T1000 (cell line): ENCODE data around the gene GLIS1.

Experiments used
- DNase-seq: peaks from one replicate; lab custom pipeline; 2025; ENCODE audit warnings: mixed read lengths; lab: John Stamatoyannopoulos, UW

GLIS1 gene

DNA sequence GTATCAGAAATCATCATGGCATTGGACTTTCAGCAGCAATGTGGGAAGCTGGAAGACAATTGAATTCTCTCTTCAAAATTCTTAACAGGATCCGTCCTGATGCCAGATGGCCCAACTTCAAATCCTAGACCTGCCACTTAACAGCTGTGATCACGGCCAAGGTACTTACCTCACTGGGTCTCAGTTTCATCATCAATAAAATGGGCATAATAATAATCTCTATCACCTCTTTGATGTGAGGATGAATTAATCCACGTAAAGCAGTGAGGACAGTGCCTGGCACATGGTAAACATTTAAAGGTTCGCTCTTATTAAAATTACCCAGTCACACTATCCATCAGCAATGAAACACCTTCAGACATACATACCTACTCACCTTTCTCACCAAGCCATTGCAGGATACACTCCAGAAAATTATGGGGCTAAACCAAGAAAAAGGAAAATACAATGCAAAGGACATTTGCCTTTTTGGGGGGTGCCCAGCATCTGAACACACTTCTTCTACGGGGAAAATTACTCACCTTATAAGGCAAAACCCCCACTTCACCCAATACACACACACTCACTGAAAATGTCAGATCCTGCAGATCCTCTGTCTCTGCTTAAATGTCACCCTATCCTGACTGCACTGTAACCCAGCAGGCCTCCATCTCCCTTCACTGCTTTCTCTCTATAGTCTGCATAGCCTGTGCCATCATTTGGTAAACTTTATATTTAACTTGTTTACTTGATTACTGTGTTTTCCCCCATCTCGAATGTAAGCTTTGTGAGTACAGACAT, 21.7 kb downstream of the GLIS1 start:
- no peak for DNase-seq

DNA sequence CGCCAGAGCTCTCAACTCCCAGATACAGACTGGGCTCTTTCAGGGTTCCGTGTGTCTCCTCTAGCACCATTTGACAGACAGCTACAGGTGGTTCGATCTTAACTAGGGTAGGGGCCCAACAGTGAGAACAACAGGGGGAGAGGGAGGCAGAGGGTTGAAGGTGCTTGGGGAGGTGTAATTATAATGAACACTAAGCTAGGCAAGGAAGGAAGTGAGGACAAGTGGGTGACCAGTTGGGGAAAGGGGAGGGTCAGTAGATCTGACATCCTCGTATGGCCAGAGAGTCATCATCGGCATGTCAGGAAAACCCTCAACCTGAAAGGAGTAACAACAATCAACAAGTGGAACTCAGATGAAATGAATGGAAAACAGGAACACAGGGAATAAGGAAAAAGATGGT, 22.8 kb downstream of the GLIS1 start:
- DNase-seq = no peak

DNA sequence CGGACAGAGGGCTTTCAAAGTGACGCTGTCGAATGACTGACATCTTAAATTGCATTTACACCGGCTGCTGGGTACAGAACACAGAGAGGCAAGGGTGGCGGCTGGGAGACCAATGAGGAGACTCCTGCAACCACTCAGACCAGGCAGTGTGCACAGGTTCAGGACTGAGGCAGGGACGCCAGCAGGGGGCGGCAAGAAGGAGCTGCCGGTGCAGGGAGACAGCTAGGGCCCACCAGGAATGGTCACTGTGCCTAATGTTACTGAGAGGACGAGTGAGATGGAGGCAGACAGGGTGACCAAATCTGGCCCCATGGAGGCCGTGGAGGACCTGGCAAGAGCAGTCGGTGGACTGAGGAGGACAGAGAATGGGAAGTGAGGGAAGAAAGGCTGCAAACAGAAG, 23.5 kb downstream of the GLIS1 start:
- DNase-seq = no peak

DNA sequence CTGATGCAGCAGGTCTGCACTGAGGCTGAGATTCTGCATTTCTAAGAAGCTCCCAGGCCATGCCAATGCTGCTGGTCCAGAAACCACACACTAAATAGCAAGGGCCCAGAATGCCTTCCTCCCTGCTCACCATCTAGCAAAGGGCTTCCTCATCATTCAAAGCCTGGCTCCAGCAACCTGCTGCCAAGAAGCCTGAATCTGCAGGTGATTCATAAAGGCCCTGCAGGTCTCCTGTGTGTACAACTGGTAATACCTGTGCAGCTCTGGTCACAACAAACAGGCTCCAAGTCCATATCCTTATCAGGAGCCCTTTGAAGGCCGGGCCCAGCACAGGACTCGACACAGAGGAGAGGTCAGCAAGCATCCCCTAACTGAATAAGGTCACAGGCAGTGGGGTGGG, 26.7 kb downstream of the GLIS1 start:
- no peak for DNase-seq

DNA sequence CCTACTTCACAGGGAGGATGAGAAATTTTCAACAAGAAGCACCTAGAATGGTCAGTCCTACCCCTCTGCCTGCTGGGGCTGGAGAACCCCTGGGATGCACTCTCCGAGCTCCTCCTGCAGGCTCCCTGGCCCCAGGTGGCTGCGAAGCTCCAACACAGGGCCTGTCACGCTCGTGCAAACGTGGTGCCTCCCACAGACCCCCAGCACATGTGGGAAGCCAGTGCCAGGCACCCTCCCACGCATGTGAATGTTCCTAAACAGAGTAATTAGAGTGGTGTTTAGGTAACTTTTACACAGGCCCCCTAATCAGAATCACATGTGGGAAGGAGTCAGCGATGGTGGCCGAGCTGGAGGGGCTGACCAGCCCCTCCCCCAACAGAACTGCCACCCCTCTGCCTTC, 28.4 kb downstream of the GLIS1 start:
- no peak for DNase-seq

DNA sequence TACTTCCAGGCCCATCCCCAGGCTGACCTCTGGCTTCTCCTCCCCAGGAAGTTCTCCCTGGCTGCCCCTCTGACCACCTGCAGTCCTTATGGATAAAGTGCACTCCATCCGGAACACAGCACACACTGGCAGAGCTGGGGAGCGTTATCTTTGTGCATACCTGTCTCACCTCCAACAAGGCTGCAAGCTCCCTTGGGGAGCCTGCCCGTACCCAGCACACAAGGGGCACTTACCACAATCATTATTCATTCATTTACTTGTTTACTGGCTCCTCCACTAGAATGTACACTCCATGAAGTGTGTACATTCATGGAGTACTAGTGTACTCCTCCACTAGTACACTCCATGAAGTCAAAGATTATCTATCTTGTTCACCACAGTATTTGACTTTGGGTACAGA, 30.3 kb downstream of the GLIS1 start:
- no peak for DNase-seq

DNA sequence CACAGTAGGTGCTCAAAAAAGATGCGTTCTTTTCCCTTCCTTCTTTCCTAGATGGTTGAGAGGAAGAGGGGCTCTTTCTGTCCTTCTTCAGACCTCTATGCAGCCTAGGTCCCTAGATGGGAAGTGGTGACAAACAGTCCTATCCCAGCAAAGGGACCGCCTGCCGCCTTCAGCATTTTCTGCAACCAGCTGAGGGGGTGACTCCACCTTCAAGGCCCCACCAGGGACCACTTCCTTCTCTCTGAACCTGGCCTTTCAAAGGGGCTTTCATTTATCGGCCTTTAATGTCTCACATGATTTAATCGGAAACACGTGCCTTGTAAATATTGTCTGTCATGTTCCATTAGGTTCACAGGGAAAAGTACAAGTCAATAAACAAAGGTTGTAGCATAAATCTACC, 32.6 kb downstream of the GLIS1 start:
- DNase-seq = no peak

DNA sequence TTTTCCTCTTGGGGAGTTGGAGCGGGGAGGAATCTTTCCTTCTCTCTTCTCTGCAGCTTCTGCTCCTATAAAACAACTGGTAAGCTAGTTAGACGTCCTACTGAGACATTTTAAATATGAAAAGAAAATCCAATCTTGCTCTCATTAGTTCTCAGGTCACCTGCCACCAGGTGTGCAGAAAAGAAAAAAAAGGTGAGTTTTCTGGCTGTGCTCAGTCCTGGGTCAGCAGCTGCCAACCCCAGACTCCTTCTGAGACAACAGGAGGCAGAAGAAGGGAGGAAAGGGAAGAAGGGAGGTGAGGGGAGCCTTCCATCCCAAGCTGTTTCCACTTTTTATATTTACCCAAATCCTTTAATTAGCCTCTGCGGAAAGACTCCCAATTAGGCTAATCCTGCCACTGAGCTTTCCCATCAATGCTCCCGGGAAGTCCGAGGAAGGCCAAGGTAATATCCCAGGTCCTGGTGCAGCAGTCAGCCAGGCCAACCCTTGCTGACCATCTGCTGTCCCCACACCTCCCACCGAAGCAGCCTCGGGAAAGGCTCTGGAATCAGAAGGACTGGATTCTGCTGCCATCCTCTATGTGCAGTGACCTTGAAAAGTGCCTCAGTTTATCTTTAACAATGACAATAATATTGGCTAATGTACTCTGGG, 33.4 kb downstream of the GLIS1 start:
- DNase-seq = no peak

DNA sequence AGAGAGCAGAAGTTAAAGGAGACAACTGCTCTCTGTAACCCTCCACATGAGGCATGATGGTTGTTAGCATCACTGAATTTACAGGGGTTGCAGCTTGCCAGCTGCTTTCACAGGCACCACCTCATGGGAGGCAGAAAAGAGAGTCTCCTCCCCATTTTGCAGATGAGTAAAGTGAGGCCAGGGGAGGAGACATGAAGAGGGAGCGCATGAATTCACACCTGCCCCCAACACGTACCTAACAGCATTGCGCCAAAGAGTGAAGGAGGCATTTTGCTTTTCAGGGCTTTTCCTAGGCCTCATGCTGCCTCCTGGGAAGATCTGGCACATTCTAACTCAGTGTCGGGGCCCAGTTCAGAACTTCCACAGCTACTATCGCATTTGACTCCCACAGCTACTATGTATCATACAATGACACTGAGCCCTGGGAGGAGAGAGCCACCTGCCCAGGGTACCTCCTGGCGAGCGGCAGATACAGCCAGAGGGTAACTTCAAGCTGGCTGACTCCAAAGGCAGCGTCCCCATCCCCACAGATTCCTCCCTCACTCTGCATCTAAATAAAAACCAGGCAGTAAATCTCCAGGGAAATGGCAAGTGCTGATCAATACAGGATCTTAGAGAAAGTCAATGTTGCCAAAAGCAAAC, 34.0 kb downstream of the GLIS1 start:
- no peak for DNase-seq

DNA sequence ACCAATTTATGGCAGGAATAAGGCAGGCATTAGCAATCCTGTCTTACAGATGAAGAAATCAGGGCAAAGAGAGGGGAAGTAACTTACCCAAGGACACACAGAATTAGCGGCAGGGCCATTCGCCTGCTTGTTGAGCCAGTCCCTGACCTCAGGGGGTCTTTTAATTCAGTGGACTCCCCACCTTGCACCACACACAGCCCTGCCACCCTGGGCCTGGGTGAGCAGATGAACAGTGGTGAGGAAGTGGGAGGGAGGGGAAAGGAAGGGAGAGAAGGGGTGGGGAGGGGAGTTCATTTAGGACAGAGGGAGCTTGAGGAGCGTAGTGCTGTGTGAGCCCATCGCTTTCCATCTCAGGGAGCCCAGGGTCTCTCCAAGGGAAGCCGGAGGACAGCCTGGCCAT, 34.7 kb downstream of the GLIS1 start:
- no peak for DNase-seq

DNA sequence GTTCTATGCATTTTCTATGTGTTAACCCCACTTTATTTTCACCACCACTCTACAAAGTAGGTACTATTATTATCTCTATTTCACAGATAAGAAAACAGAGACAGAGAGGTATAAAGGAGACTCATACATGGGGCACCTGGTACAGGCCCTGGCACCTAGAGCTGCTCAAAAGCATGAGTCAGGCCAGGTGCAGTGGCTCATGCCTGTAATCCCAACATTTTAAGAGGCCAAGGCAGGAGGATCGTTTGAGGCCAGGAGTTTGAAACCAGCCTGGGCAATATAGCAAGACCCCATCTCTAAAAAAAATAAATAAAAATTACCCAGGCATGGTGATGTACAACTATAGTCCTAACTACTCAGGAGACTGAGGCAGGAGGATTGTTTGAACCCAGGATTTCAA, 35.8 kb downstream of the GLIS1 start:
- no peak for DNase-seq

DNA sequence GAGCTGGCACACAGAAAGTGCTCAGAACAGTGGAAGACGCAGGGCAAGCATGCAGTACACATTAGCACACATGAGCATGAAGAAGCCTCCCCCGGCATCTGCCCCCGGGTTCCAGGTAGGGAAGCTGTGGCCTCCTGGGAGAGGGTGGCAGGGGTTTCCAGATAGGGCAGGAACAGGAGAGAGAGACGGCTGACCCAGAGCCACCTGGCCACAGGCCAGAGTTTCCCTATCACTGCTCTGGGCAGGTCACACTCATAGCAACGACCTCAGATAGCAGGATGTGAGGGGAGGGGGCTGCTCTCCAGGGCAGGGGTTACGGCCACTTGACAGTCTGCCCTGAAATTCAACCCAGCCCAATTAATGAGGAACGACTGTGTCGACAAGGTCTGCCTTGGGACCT, 36.6 kb downstream of the GLIS1 start:
- DNase-seq = no peak

DNA sequence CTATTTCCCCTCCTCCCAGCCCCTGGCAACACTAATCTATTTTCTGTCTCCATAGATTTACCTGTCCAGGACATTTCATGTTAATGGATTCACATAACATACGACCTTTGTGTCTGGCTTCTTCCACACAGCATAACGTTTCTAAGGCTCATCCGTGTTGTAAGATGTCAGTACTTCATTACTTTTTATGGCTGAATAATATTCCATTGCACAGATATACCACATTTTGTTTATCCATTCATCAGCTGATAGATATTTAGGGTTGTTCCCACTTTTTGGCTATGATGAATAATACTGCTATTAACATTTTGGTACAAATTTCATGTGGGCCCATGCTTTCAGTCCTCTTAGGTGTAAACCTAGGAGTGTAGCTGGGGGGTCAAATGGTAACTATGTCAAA, 38.2 kb downstream of the GLIS1 start:
- no peak for DNase-seq

DNA sequence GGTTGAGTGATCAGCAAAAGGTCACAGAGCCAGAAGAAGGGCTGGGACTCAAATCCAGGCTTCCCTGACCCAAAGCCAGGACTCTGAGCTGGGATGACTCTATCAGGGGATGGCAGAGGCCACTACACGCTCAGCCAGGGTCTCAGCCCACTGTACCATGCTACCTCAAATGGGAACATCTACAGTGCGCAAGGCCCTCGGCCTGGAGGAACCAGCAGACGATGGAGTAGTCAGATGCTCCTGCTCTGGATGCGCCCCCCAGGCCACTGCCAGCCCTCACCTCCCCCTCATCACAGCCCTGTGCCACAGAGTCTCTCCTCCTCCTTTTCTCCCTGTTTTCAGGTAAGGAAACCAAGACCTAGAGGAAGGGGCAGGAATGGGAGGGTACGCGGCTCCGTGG, 39.0 kb downstream of the GLIS1 start:
- DNase-seq = no peak

DNA sequence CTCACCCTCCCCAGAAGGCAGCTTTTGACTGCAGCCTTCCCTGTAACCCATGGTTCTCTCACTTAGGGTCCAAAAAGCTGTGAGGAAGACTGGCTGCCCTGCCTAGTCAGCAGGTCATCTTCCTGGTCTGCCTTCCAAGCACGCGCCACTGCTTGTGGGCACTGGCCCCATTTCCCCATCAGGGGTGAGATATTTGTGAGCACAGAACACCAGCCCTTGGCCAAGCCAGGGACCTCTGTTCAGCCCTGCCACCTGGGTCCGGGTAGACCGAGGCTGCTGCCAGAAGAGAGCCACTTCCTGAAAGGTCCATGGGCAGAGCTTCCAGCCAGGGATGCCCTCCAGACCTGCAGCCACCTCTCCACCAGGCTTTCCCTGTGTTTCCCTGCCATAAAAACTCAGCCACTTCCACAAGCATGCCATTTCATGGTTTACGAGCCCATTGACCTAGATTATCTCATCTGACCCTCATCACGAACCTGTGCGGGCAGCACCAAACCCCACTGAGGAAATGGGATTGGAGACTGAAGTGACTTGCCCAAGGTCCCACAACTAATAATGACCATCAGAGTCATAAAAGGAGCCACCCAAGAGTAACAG, 40.5 kb downstream of the GLIS1 start:
- no peak for DNase-seq

DNA sequence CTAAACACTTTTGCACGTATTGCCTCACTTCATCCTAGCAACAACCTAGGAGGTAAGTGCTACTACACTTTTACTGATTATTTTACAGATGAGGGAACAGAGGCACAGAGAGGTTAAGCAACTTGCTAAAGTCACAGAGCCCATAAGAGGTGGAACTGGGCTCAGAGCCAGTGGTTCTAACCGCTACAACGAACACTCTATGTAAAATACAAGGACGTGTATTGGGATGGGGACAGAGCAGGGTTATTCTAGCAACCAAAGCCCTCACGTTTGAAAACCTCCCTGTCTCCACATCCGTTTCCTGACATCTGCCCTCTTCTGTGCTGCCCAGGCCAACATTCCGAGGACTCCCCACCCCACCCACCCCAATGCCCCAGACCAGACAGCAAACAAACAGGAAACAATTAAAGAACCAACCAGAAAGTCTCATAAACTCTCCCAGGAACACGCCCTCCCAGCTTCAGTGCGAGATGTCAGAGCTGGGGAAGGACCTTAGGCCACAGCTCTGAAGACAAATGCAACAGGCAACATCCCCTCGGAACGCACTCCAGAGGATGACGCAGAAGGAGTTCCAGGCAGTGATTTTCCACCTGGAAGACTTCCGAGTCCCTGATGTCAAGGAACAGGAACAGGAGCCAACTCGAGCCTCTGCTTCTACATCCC, 41.1 kb downstream of the GLIS1 start:
- no peak for DNase-seq

DNA sequence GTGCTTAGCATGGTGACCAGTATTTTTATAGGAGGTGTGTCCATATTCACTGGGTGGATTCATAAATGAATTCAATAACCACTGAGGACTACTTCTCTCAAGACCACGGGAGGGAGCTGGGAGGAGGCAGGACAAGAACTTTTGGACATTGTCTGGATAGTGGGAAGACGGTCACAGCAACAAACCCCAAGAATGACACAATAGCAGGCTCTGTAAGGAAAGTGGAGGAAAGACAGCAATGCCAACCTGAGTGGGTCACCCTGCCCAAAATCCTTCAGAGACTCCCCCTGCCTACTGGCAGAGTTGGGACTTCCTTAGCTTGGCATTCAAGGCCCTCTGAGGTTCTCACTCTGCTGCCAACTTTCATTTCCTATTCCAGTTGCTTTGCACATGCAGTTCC, 42.0 kb downstream of the GLIS1 start:
- DNase-seq = no peak

DNA sequence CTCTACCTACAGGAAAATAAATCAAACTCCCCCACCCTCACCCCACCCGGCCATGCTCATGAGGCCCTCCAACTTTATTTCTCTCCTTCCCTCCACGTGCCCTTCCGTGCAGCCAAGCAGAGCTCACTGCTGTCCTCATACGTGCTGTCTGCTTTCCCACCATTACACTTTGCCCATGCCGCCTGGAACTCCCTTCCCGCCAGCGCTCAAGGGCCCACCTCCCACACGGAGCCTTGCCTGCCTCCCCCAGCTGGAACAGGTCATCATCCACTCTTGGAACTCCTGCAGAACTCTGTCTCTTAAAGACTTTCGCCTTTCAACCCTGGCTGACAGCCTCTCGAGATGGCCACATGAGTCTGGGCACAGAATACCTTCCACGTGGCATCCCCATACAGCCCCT, 42.4 kb downstream of the GLIS1 start:
- no peak for DNase-seq

DNA sequence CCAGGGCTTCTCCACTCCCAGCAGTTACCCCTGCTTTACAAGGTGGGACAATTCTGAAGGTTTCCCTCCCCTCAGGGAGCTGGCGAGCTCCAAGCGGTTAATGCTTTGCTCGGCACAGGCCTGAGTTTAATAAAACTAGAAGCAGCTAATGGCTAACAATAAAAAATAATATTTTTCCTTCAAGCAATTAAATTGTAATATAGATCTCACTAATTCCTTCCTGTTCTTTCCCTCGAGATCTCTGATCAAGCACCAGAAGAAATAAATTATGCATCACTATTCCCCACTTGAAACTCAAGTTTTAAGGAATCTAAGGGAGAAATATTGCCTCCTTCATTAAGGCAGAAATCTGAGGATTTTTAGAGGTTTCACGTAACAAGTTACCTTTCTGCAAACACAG, 42.9 kb downstream of the GLIS1 start:
- no peak for DNase-seq

DNA sequence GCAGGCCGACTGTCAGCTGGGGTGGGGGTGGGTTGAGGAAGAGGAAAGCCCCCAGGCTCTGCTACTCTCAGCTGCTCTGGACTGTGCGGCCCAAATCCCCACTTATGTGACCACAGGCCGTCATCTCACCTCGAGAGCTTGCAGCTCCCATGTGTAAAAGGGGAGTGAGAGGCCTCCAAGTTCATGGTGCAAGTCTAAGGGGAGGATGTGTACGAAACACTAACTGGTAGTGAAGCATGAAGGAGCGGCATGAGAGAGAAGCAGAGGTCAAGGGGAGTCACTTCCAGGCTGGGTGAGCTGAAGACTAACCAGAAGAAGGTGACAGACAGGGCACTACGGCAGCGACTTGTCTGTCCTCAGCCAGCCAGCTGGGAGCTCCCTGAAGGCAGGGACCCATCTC, 43.8 kb downstream of the GLIS1 start:
- no peak for DNase-seq

DNA sequence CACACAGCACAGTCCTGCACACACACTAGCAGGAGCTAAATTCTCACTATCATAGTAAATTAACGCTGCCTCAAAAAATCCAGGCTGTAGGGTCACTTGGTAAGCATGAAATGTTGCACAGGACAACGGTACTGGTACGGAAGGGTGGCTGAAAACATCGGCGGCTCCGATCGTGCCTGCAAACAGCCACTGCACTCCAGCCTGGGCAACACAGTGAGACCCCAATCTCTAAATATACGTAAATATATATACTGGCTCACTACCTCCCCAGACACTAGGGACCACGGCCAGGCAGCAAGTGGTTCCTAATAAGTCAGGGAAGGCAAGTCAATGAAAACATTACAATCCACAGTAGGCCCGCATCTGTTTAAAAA, 44.3 kb downstream of the GLIS1 start:
- no peak for DNase-seq
